AG04450 (cell line): ENCODE measurements around the gene OTOF. TPM values are rescaled to one million over a fixed set of nuclear protein-coding genes. Genes with fewer than 3 reads are reported as not detected.

Source experiments
- CTCF ChIA-PET: fragments of 300-600, 350-600 bp; formaldehyde crosslinking; extraction: SDS; loops from one replicate; lab custom pipeline; 2022; ENCODE audit warnings: antibody characterized with exemption, inconsistent platforms; lab: Charles Lee
- POLR2A ChIA-PET: fragments of 350-600 bp; formaldehyde crosslinking; extraction: SDS; loops from one replicate; lab custom pipeline; 2021; ENCODE audit warnings: antibody characterized with exemption, inconsistent platforms; lab: Yijun Ruan, JAX
- DNase-seq: peaks from one replicate; pipeline ENCODE4 v3.0.0-alpha.2; 2011; ENCODE audit warnings: low read depth, low spot score
- H3K27ac ChIP-seq: one replicate; pipeline ENCODE4 v1.5.1; 2012; ENCODE audit warnings: low read depth, low read length, control low read depth
- H3K27me3 ChIP-seq: one replicate; pipeline ENCODE4 v1.6.0; 2012; ENCODE audit warnings: low read length; ENCODE audit not compliant: control insufficient read depth, insufficient read depth
- H3K4me3 ChIP-seq: 2 replicates; pipeline ENCODE4 v1.5.1; 2011; ENCODE audit warnings: mild to moderate bottlenecking, low read depth, low read length, control low read depth
- H3K9me3 ChIP-seq: 2 replicates; pipeline ENCODE4 v1.5.1; 2012; ENCODE audit warnings: low read length; ENCODE audit not compliant: control insufficient read depth, insufficient read depth
- polyA plus RNA-seq: library from polyadenylated mRNA; depleted of rRNA; stranded (reverse); fragments of >200 nt; gene quantifications from 2 replicates; pipeline ENCODE4 v1.2.3, GENCODE V29; 2011
- TF ChIP-seq, protein P1 (sequence below): IDR thresholded peaks from 2 replicates; pipeline ENCODE4 v1.5.1; 2011; ENCODE audit warnings: low read depth, low read length, control low read depth, inconsistent platforms

Gene OTOF
- polyA plus RNA-seq, 1 experiment: not detected

- Histone ChIP-seq H3K9me3 (no peaks in the 10 kb centered on the region), H3K4me3 (no peak overlapping the region), H3K27ac (no peak overlapping the region), H3K27me3 (peaks cover 31% of the 10 kb centered on the region)
- no peak for DNase-seq
- ChIA-PET CTCF (no interaction called here), POLR2A (no interaction called here)
- TF ChIP-seq, protein P1, sequence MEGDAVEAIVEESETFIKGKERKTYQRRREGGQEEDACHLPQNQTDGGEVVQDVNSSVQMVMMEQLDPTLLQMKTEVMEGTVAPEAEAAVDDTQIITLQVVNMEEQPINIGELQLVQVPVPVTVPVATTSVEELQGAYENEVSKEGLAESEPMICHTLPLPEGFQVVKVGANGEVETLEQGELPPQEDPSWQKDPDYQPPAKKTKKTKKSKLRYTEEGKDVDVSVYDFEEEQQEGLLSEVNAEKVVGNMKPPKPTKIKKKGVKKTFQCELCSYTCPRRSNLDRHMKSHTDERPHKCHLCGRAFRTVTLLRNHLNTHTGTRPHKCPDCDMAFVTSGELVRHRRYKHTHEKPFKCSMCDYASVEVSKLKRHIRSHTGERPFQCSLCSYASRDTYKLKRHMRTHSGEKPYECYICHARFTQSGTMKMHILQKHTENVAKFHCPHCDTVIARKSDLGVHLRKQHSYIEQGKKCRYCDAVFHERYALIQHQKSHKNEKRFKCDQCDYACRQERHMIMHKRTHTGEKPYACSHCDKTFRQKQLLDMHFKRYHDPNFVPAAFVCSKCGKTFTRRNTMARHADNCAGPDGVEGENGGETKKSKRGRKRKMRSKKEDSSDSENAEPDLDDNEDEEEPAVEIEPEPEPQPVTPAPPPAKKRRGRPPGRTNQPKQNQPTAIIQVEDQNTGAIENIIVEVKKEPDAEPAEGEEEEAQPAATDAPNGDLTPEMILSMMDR: no peak
Measured at GRCh38 chr2:26489213-26489850, 11.4 kb upstream of the OTOF start.

GRCh38 chr2:26488463-26489212 lies 10.7 kb upstream of the OTOF start:
- Histone ChIP-seq H3K27ac (no peak overlapping the region), H3K27me3 (peaks cover 36% of the 10 kb centered on the region), H3K9me3 (no peaks in the 10 kb centered on the region), H3K4me3 (no peak overlapping the region)
- POLR2A ChIA-PET: no interaction called here
- TF ChIP-seq, protein P1: no peak
- no peak for DNase-seq
- CTCF ChIA-PET: no interaction called here

DNA sequence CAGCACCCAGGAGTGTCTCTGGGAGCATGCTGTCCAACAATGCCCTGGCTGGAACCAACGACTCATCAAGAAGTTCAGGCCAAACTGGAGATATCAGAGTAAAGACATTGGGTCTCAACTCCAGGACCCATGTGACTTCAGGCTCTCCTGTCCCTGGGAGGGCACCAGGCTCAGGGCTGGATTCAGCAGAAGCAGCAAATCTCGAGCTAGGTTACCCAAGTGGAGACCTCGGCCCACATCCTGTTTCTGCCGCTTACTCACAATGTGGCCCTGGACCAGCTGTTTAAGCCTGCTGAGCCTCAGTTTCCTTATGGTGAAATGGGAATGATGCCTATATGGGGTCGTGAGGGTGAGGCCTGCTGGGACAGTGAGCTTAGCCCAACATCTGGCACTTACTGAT lies 9.3 kb upstream of the OTOF start:
- no peak for DNase-seq
- Histone ChIP-seq H3K27me3 (peaks cover 33% of the 10 kb centered on the region), H3K4me3 (no peak overlapping the region), H3K9me3 (no peaks in the 10 kb centered on the region), H3K27ac (no peak overlapping the region)
- TF ChIP-seq, protein P1: no peak
- ChIA-PET CTCF (no interaction called here), POLR2A (no interaction called here)

- ChIA-PET CTCF (no interaction called here), POLR2A (no interaction called here)
- DNase-seq: no peak
- H3K27me3 ChIP-seq: peaks cover 34% of the 10 kb centered on the region
- H3K27ac ChIP-seq: no peak overlapping the region
- H3K4me3 ChIP-seq: no peak overlapping the region
- H3K9me3 ChIP-seq: no peaks in the 10 kb centered on the region
- TF ChIP-seq, protein P1: no peak
Measured at GRCh38 chr2:26486789-26487188, 8.9 kb upstream of the OTOF start.
